Nephron (organoid): ENCODE data around the gene SLC22A17.
A peak's percentile ranks its signal among the peaks of the same experiment; 100 is the strongest.

Experiments used
- H3K27ac Mint-ChIP-seq, 3 experiments: 2 replicates each; pipeline ENCODE4 v1.8.0; 2020; ENCODE audit warnings: mixed read lengths in 3 of 3, mild to moderate bottlenecking in 2 of 3, moderate library complexity in 1 of 3
- H3K27me3 Mint-ChIP-seq: 2 replicates; pipeline ENCODE4 v1.8.0; 2021; ENCODE audit warnings: low read depth, mild to moderate bottlenecking, moderate library complexity, mixed read lengths
- H3K36me3 Mint-ChIP-seq: 2 replicates; pipeline ENCODE4 v1.8.0; 2020; ENCODE audit warnings: low read depth, mixed read lengths
- H3K4me1 Mint-ChIP-seq: 2 replicates; pipeline ENCODE4 v1.8.0; 2020; ENCODE audit warnings: mixed read lengths
- H3K4me3 Mint-ChIP-seq, 3 experiments: 2 replicates each; pipeline ENCODE4 v1.8.0; 2020; ENCODE audit warnings: mild to moderate bottlenecking in 3 of 3, mixed read lengths in 3 of 3, moderate library complexity in 2 of 3
- H3K9me3 Mint-ChIP-seq: 2 replicates; pipeline ENCODE4 v1.8.0; 2020; ENCODE audit warnings: mixed read lengths
- CTCF ChIP-seq, 3 experiments: fragments of 200-600 bp; sonication (generic); IDR thresholded peaks; one replicate each; pipeline ENCODE4 v1.5.0; 2021; ENCODE audit warnings: antibody characterized with exemption in 3 of 3; ENCODE audit not compliant: unreplicated experiment in 3 of 3

Gene SLC22A17

GRCh38 chr14:23379366-23380196 lies 26.9 kb upstream of the SLC22A17 start:
- no peaks in the 10 kb centered on the region for H3K36me3 Mint-ChIP-seq
- peak; percentile 65 to 72 (median 69) for TF ChIP-seq CTCF (IDR thresholded peaks at IDR 0.05; ENCODE audit: unreplicated experiment in 3 of 3)
- no peak overlapping the region for H3K4me3 Mint-ChIP-seq
- no peak overlapping the region for H3K27ac Mint-ChIP-seq
- peaks cover 17% of the 10 kb centered on the region for H3K4me1 Mint-ChIP-seq
- no peaks in the 10 kb centered on the region for H3K9me3 Mint-ChIP-seq
- H3K27me3 Mint-ChIP-seq = peaks cover 27% of the 10 kb centered on the region

- no peak for TF ChIP-seq CTCF (IDR thresholded peaks at IDR 0.05; ENCODE audit: unreplicated experiment in 3 of 3)
- no peaks in the 10 kb centered on the region for H3K36me3 Mint-ChIP-seq
- H3K27me3 Mint-ChIP-seq = peaks cover 24% of the 10 kb centered on the region
Measured at GRCh38 chr14:23378612-23379220, 26.0 kb upstream of the SLC22A17 start.

GRCh38 chr14:23377573-23378563 lies 25.2 kb upstream of the SLC22A17 start:
- Mint-ChIP-seq H3K4me1 (peaks cover 17% of the 10 kb centered on the region), H3K9me3 (no peaks in the 10 kb centered on the region), H3K27ac (no peak overlapping the region), H3K36me3 (no peaks in the 10 kb centered on the region), H3K4me3 (no peak overlapping the region), H3K27me3 (peaks cover 24% of the 10 kb centered on the region)
- no peak for TF ChIP-seq CTCF (IDR thresholded peaks at IDR 0.05; ENCODE audit: unreplicated experiment in 3 of 3)

More at GRCh38 chr14:23378612-23379220, 26.0 kb upstream of the SLC22A17 start:
- Mint-ChIP-seq H3K4me3 (no peak overlapping the region), H3K4me1 (peaks cover 17% of the 10 kb centered on the region), H3K27ac (no peak overlapping the region), H3K9me3 (no peaks in the 10 kb centered on the region)

GRCh38 chr14:23377198-23377550 lies 24.5 kb upstream of the SLC22A17 start:
- Mint-ChIP-seq H3K4me3 (no peak overlapping the region), H3K27me3 (peaks cover 24% of the 10 kb centered on the region), H3K9me3 (no peaks in the 10 kb centered on the region), H3K4me1 (peaks cover 17% of the 10 kb centered on the region), H3K36me3 (no peaks in the 10 kb centered on the region), H3K27ac (peak overlapping the region in 1 of 3 experiments; percentile 19)
- TF ChIP-seq CTCF (IDR thresholded peaks at IDR 0.05; ENCODE audit: unreplicated experiment in 3 of 3) = no peak

- Mint-ChIP-seq H3K4me1 (peaks cover 14% of the 10 kb centered on the region), H3K9me3 (no peaks in the 10 kb centered on the region), H3K4me3 (no peak within 1 kb of the TSS), H3K27ac (peak within 1 kb of the TSS in 2 of 3 experiments; percentile 19 to 59), H3K27me3 (peaks cover 21% of the 10 kb centered on the region), H3K36me3 (no peaks in the 10 kb centered on the region)
- no peak for TF ChIP-seq CTCF (IDR thresholded peaks at IDR 0.05; ENCODE audit: unreplicated experiment in 3 of 3)
Measured at GRCh38 chr14:23376482-23377197, 24.0 kb upstream of the SLC22A17 start, which contains the start of gene CMTM5. Gene CMTM5 (plus strand): TSS chr14:23377046. CDS start chr14:23377252, 206 bp downstream.
